GM12878 (cell line): ENCODE results near the gene CD177. TPM values are rescaled to one million over a fixed set of nuclear protein-coding genes. Genes with fewer than 3 reads are reported as not detected.

Experiments
- ATAC-seq: fragments of 200-7000 bp; cut with Tn5 transposase; 3 replicates; pipeline ENCODE4 v1.9.1; 2020; ENCODE audit warnings: mild to moderate bottlenecking, moderate library complexity
- BruUV-seq: library from RNA; stranded (reverse); fragments of 400-500 nt; replicated peaks from 2 replicates; lab custom pipeline; 2021; lab: Mats Ljungman, UMichigan
- CTCF ChIA-PET: fragments of 300-600 bp; sonication (Branson Sonifier 250); formaldehyde crosslinking; extraction: SDS; loops from one replicate; lab custom pipeline; 2021; ENCODE audit warnings: inconsistent platforms; lab: Yijun Ruan, JAX
- POLR2A ChIA-PET: fragments of 350-600 bp; formaldehyde crosslinking; extraction: SDS; loops from one replicate; lab custom pipeline; 2021; ENCODE audit warnings: inconsistent platforms; lab: Charles Lee
- RAD21 ChIA-PET: fragments of 300-600 bp; sonication (Branson Sonifier 250); formaldehyde crosslinking; loops from one replicate; lab custom pipeline; 2023; ENCODE audit warnings: antibody characterized with exemption; ENCODE audit not compliant: unreplicated experiment; lab: Charles Lee
- SMC1A ChIA-PET: fragments of 300-600 bp; sonication (Branson Sonifier 250); formaldehyde crosslinking; loops from one replicate; lab custom pipeline; 2023; ENCODE audit not compliant: unreplicated experiment, uncharacterized antibody; lab: Charles Lee
- DNase-seq: peaks from one replicate; pipeline ENCODE4 v3.0.0-alpha.2; 2011; ENCODE audit warnings: low read depth, low spot score
- FAIRE-seq: peaks from 3 replicates; lab custom pipeline; 2011; peaks lifted over from hg19 to GRCh38; lab: Jason Lieb, UNC
- H2AFZ ChIP-seq: 2 replicates; pipeline ENCODE4 v1.6.0; 2011; ENCODE audit warnings: low read depth, low read length, control low read depth; ENCODE audit not compliant: control insufficient read depth
- H3K27ac ChIP-seq: 2 replicates; pipeline ENCODE4 v1.5.1; 2011; ENCODE audit warnings: control low read depth; ENCODE audit not compliant: control insufficient read depth, insufficient read depth
- H3K27me3 ChIP-seq, 2 experiments: replicated peaks in 1 of 2; 2 replicates each; pipeline versions ENCODE4 v1.6.0 to v1.6.1; 2011; ENCODE audit warnings: low read length in 1 of 2; ENCODE audit not compliant: control insufficient read depth in 2 of 2, insufficient read depth in 2 of 2
- H3K36me3 ChIP-seq, 2 experiments: 2 replicates each; pipeline ENCODE4 v1.5.1; 2011; ENCODE audit warnings: low read length in 1 of 2; ENCODE audit not compliant: control insufficient read depth in 2 of 2, insufficient read depth in 2 of 2
- H3K4me1 ChIP-seq: 2 replicates; pipeline ENCODE4 v1.6.1; 2011; ENCODE audit warnings: mild to moderate bottlenecking, low read length, moderate library complexity, mixed read lengths; ENCODE audit not compliant: control insufficient read depth, insufficient read depth
- H3K4me2 ChIP-seq: 2 replicates; pipeline ENCODE4 v1.6.0; 2011; ENCODE audit warnings: control low read depth; ENCODE audit not compliant: control insufficient read depth, insufficient read depth
- H3K4me3 ChIP-seq: fragments of 200-600 bp; sonication (generic); 2 replicates; pipeline ENCODE4 v1.5.1; 2016
- H3K79me2 ChIP-seq: 2 replicates; pipeline ENCODE4 v1.6.0; 2011; ENCODE audit warnings: low read length; ENCODE audit not compliant: control insufficient read depth, insufficient read depth
- H3K9ac ChIP-seq: 2 replicates; pipeline ENCODE4 v1.8.0; 2011; ENCODE audit warnings: low read length, control low read depth, mixed read lengths; ENCODE audit not compliant: control insufficient read depth, insufficient read depth
- H3K9me3 ChIP-seq: replicated peaks from 3 replicates; pipeline ENCODE4 v1.5.1; 2011; ENCODE audit warnings: mild to moderate bottlenecking, low read length; ENCODE audit not compliant: control insufficient read depth, insufficient read depth
- H4K20me1 ChIP-seq: 2 replicates; pipeline ENCODE4 v1.6.0; 2011; ENCODE audit not compliant: control insufficient read depth, insufficient read depth
- CBFB ChIP-seq: IDR thresholded peaks from 2 replicates; pipeline ENCODE4 v1.6.1; 2016; ENCODE audit warnings: antibody characterized with exemption, low read depth
- CREB1 ChIP-seq: IDR thresholded peaks from 2 replicates; pipeline ENCODE4 v1.6.1; 2012; ENCODE audit warnings: low read depth, mild to moderate bottlenecking, inconsistent platforms
- ETV6 ChIP-seq, 2 experiments: fragments of 450-650 bp in 1 of 2; IDR thresholded peaks in 1 of 2; conservative IDR thresholded peaks in 1 of 2; 2 replicates each; pipeline ENCODE4 v1.6.1; 2014; ENCODE audit warnings: antibody characterized with exemption in 1 of 2, borderline replicate concordance in 1 of 2, low read depth in 1 of 2, mild to moderate bottlenecking in 1 of 2, moderate library complexity in 1 of 2
- GATAD2B ChIP-seq: fragments of 450-650 bp; conservative IDR thresholded peaks from 2 replicates; pipeline ENCODE4 v1.6.1; 2017; ENCODE audit warnings: low read depth, mild to moderate bottlenecking, moderate library complexity
- HCFC1 ChIP-seq: fragments of 150-350 bp; IDR thresholded peaks from 2 replicates; pipeline ENCODE4 v1.6.1; 2014; ENCODE audit warnings: low read length
- MAX ChIP-seq: IDR thresholded peaks from 2 replicates; pipeline ENCODE4 v1.6.1; 2012; ENCODE audit warnings: low read depth, low read length, improper control_type of control experiment
- MLLT1 ChIP-seq: fragments of 450-650 bp; IDR thresholded peaks from 2 replicates; pipeline ENCODE4 v1.6.1; 2016; ENCODE audit warnings: mild to moderate bottlenecking
- MTA2 ChIP-seq: fragments of 450-650 bp; IDR thresholded peaks from 2 replicates; pipeline ENCODE4 v1.6.1; 2016; ENCODE audit warnings: low read depth, mild to moderate bottlenecking, moderate library complexity
- POU2F2 ChIP-seq: IDR thresholded peaks from 3 replicates; pipeline ENCODE4 v1.6.1; 2011; ENCODE audit warnings: low read depth, mild to moderate bottlenecking, low read length, borderline replicate concordance
- RAD51 ChIP-seq: fragments of 450-650 bp; IDR thresholded peaks from 2 replicates; pipeline ENCODE4 v1.6.1; 2016; ENCODE audit warnings: moderate library complexity, mild to moderate bottlenecking, inconsistent platforms
- SMARCA5 ChIP-seq: fragments of 450-650 bp; IDR thresholded peaks from 2 replicates; pipeline ENCODE4 v1.6.1; 2017; ENCODE audit warnings: mild to moderate bottlenecking
- ZNF384 ChIP-seq: IDR thresholded peaks from 2 replicates; pipeline ENCODE4 v1.6.1; 2012; ENCODE audit warnings: low read depth, mild to moderate bottlenecking, low read length, improper control_type of control experiment, borderline replicate concordance
- ZZZ3 ChIP-seq: IDR thresholded peaks from 2 replicates; pipeline ENCODE4 v1.6.1; 2011; ENCODE audit warnings: low read depth; ENCODE audit not compliant: control insufficient read depth, insufficient read length
- WGBS: methylation state at CpG from one replicate; pipeline ENCODE4 v1.1.6; 2016; ENCODE audit warnings: low lambda C conversion rate; ENCODE audit not compliant: insufficient replicate concordance, insufficient coverage; ENCODE audit errors: missing lambda C conversion rate; 5-methylcytosine and 5-hydroxymethylcytosine counted together
- in situ Hi-C: fragments of 300-500 bp; cut with MboI; formaldehyde crosslinking; loops from 9 replicates; pipeline ENCODE4 v1.14.3; 2018; ENCODE audit warnings: mixed read lengths
- intact Hi-C: fragments of 100-400 bp; cut with micrococcal nuclease; formaldehyde crosslinking; loops from one replicate; pipeline ENCODE4 v1.14.2; 2022; ENCODE audit not compliant: unreplicated experiment
- polyA plus RNA-seq, 11 experiments: library from polyadenylated mRNA; depleted of rRNA in 4 of 11; unstranded in 6 of 11; stranded (reverse) in 5 of 11; fragments of >200 nt; fragmentation: Nextera tagmentation in 4 of 11; fragmentation: Illumina TruSeq in 1 of 11; extraction: Ambion mirVana in 4 of 11; extraction: Trizol in 1 of 11; gene quantifications; 1 replicate in 1 of 11; 2 replicates in 10 of 11; pipeline versions ENCODE4 v1.2.1 to v1.2.3, GENCODE V29; 2011 to 2016; ENCODE audit warnings: inconsistent platforms in 2 of 11, missing spikeins in 2 of 11, low read depth in 1 of 11
- total RNA-seq, 4 experiments: library from RNA; depleted of rRNA in 3 of 4; stranded (reverse); fragments of >200 nt in 3 of 4; fragmentation: Illumina TruSeq in 1 of 4; extraction: Trizol in 1 of 4; gene quantifications; 2 replicates each; pipeline versions ENCODE4 v1.2.1 to v1.2.3, GENCODE V29; 2013 to 2021
- TF ChIP-seq, protein P1 (sequence below): fragments of 450-650 bp; IDR thresholded peaks from 2 replicates; pipeline ENCODE4 v1.6.1; 2017; ENCODE audit warnings: mild to moderate bottlenecking, moderate library complexity
- TF ChIP-seq, protein P2 (sequence below): fragments of 150-350 bp; IDR thresholded peaks from 2 replicates; pipeline ENCODE4 v1.6.1; 2016; ENCODE audit warnings: low read depth, low read length

CD177 gene
- total and polyA plus RNA-seq, 10 of the 15 experiments (the other 5 are each of a cell fraction or from before 2014, with no cell fraction given): not detected

GRCh38 chr19:43371909-43372308, 18.4 kb downstream of the CD177 start:
- H3K4me2 ChIP-seq: no peak overlapping the region
- intact Hi-C loops: no loop called here
- H3K36me3 ChIP-seq: no peaks in the 10 kb centered on the region
- SMC1A ChIA-PET: no interaction called here
- H3K4me1 ChIP-seq: no peaks in the 10 kb centered on the region
- TF ChIP-seq, protein P1, sequence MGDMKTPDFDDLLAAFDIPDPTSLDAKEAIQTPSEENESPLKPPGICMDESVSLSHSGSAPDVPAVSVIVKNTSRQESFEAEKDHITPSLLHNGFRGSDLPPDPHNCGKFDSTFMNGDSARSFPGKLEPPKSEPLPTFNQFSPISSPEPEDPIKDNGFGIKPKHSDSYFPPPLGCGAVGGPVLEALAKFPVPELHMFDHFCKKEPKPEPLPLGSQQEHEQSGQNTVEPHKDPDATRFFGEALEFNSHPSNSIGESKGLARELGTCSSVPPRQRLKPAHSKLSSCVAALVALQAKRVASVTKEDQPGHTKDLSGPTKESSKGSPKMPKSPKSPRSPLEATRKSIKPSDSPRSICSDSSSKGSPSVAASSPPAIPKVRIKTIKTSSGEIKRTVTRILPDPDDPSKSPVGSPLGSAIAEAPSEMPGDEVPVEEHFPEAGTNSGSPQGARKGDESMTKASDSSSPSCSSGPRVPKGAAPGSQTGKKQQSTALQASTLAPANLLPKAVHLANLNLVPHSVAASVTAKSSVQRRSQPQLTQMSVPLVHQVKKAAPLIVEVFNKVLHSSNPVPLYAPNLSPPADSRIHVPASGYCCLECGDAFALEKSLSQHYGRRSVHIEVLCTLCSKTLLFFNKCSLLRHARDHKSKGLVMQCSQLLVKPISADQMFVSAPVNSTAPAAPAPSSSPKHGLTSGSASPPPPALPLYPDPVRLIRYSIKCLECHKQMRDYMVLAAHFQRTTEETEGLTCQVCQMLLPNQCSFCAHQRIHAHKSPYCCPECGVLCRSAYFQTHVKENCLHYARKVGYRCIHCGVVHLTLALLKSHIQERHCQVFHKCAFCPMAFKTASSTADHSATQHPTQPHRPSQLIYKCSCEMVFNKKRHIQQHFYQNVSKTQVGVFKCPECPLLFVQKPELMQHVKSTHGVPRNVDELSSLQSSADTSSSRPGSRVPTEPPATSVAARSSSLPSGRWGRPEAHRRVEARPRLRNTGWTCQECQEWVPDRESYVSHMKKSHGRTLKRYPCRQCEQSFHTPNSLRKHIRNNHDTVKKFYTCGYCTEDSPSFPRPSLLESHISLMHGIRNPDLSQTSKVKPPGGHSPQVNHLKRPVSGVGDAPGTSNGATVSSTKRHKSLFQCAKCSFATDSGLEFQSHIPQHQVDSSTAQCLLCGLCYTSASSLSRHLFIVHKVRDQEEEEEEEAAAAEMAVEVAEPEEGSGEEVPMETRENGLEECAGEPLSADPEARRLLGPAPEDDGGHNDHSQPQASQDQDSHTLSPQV: no peak
- TF ChIP-seq HCFC1 (no peak), RAD51 (no peak), CBFB (no peak), GATAD2B (no peak), MAX (no peak), ZZZ3 (no peak), MLLT1 (no peak), SMARCA5 (no peak), ETV6 (conservative IDR thresholded peaks at IDR 0.05 in 1 of 2, IDR thresholded peaks at IDR 0.05 in 1 of 2; ENCODE audit: borderline replicate concordance in 1 of 2, low read depth in 1 of 2) (no peak), CREB1 (no peak), POU2F2 (no peak), ZNF384 (no peak), MTA2 (no peak)
- TF ChIP-seq, protein P2, sequence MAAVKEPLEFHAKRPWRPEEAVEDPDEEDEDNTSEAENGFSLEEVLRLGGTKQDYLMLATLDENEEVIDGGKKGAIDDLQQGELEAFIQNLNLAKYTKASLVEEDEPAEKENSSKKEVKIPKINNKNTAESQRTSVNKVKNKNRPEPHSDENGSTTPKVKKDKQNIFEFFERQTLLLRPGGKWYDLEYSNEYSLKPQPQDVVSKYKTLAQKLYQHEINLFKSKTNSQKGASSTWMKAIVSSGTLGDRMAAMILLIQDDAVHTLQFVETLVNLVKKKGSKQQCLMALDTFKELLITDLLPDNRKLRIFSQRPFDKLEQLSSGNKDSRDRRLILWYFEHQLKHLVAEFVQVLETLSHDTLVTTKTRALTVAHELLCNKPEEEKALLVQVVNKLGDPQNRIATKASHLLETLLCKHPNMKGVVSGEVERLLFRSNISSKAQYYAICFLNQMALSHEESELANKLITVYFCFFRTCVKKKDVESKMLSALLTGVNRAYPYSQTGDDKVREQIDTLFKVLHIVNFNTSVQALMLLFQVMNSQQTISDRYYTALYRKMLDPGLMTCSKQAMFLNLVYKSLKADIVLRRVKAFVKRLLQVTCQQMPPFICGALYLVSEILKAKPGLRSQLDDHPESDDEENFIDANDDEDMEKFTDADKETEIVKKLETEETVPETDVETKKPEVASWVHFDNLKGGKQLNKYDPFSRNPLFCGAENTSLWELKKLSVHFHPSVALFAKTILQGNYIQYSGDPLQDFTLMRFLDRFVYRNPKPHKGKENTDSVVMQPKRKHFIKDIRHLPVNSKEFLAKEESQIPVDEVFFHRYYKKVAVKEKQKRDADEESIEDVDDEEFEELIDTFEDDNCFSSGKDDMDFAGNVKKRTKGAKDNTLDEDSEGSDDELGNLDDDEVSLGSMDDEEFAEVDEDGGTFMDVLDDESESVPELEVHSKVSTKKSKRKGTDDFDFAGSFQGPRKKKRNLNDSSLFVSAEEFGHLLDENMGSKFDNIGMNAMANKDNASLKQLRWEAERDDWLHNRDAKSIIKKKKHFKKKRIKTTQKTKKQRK: no peak
- WGBS: 45% methylated on average over 8 of the region's 8 CpGs
- no peak overlapping the region for H3K4me3 ChIP-seq
- H3K9me3 ChIP-seq: no peaks in the 10 kb centered on the region
- CTCF ChIA-PET: no interaction called here
- no TSS peak for BruUV-seq
- H4K20me1 ChIP-seq: no peaks in the 10 kb centered on the region
- RAD21 ChIA-PET: no interaction called here
- no peak for ATAC-seq
- FAIRE-seq: no peak
- POLR2A ChIA-PET: no interaction called here
- H2AFZ ChIP-seq: no peak overlapping the region
- H3K79me2 ChIP-seq: no peaks in the 10 kb centered on the region
- H3K9ac ChIP-seq: no peak overlapping the region
- in situ Hi-C loops: no loop called here
- DNase-seq: no peak
- H3K27me3 ChIP-seq: no peaks in the 10 kb centered on the region
- no peak overlapping the region for H3K27ac ChIP-seq
